IPS-18c (cell line): ENCODE data around the gene TPT1.

Experiments
- H3K4me3 ChIP-seq: 2 replicates; pipeline ENCODE4 v1.7.0; 2013; ENCODE audit warnings: low read depth, mild to moderate bottlenecking, low read length, moderate library complexity; ENCODE audit not compliant: insufficient read depth
- H3K9me3 ChIP-seq: one replicate; pipeline ENCODE4 v1.6.1; 2013; ENCODE audit warnings: mild to moderate bottlenecking, low read length, moderate library complexity; ENCODE audit not compliant: control insufficient read depth, insufficient read depth

Gene TPT1

DNA sequence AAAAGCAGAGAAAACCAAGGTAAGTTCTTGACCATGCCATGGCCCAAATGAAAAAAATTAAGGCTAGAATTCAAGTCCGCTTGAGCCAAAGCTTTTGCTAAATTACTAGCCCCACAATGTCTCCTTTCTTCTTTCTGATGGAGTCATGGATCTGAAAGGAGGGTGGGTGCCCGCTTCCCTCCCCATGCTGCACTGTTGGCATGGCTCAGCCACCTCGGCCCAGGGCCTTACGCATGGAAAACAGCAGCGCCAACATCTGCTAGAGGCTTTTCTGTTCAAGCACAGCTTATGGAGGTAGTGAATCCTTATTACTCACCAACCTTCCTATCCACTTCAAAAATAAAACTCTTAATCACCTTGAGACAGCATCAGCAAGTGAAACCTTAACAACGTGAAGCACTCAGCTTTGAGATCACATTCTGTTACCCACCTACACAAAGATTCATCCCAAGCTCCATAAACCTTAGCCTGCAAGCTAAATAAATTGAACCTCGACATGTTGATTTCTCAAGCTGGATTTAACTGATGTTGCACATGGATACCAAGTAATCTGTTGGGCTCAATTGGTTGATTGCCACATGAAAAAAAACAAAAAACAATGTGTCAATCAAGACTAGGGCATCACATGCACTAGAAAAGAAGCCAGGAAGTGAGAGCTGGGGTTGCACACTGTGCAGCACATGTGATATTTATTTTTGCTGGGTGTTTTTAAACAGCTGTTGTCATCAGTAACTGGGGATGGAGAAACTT, 43.4 kb downstream of the TPT1 start:
- Histone ChIP-seq H3K9me3 (no peaks in the 10 kb centered on the region), H3K4me3 (no peak overlapping the region)

DNA sequence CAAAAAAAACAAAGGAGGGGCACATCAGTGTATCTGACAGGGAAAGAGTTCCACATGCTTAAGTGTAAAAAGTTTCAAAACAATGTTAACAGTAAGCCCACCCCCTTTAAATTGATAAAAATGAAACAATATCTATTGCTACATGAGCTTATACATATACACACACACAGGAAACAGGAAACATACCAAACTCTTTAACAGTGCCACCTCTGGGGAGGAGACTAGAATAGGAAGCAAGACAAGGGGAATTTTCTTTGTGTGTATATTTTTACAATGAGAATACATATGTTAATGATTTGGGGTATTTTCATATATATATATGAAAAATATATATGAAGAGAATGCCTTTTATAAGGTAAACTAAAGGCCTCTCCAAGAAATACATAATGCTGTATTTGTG, 44.7 kb downstream of the TPT1 start:
- Histone ChIP-seq H3K9me3 (no peaks in the 10 kb centered on the region), H3K4me3 (no peak overlapping the region)

DNA sequence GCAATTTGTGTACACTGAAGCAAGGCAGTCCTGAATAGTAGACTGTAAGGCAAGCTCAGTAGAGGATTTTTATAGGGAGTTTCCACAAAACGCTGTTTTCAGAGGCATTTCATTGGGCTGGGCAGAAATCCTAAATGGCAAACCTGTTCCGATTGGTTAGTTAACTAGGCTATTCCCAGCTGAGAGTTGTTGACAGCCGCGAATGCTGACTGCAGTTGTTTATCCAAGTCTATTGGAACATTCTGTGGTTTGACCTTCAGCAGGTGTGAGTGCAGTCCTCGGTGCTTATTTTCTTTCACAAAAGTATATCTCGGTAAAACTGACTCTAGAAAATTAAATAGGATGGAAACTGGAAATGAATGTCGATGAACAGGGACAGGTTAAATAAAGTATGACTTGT, 45.4 kb downstream of the TPT1 start:
- Histone ChIP-seq H3K4me3 (no peak overlapping the region), H3K9me3 (no peaks in the 10 kb centered on the region)

DNA sequence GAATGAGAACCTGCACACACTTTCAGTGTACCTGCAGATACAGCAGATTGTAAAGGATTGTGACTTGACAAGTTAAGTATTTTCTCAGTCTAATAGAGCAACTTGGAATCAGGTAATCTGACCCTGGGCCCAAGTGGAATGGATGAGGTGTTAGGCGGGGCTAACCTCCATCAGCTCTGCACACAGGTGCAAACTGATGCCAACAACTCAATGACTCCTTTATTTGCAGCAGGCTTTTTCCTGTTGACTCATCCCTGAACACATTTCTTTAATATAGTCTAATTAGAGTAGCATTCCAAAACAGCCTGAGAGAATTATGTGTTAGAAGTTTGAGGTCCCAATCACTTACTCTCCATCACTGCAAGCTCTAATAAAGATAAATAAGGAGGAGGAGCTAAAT, 48.8 kb downstream of the TPT1 start:
- Histone ChIP-seq H3K9me3 (no peaks in the 10 kb centered on the region), H3K4me3 (no peak overlapping the region)

DNA sequence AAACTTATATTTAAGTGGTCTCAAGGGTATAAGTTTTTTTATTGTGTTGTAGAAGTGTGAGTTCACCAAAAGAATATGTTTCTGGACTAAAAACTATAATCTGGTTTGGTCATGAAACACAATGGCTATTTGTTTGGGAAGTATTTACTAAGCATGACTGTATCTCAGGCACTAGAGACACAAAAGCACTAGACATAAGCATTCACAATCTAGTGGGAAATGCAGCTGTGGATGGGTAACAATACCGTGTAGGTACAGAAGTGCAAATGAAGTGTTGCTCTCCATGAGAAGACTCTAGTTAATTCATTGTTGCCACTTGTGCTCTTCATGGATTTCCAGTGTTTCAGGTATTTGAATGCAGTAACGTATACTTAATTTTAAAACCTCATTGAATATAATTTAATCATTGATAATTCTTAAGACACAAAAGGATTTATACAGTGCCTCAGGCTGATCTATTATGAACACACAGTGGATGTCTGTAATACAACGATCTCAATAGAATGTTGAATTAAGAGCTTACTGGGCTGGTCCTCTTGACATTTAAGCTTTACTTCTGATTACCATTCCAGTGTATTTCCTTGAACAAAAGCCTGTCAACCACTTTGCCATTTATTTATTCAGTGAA, 50.9 kb downstream of the TPT1 start:
- no peak overlapping the region for H3K4me3 ChIP-seq
- H3K9me3 ChIP-seq = no peaks in the 10 kb centered on the region
